Keratinocyte (primary cell): ENCODE data around the gene PROSER1. TPM values are rescaled to one million over a fixed set of nuclear protein-coding genes. Genes with fewer than 3 reads are reported as not detected.

ENCODE experiments used
- DNase-seq: peaks from one replicate; pipeline ENCODE4 v3.0.0-alpha.2; 2011; ENCODE audit warnings: low read depth, missing footprints, low spot score
- FAIRE-seq: peaks from 2 replicates; lab custom pipeline; 2011; peaks lifted over from hg19 to GRCh38; lab: Jason Lieb, UNC
- H2AFZ ChIP-seq: 2 replicates; pipeline ENCODE4 v1.6.0; 2012; ENCODE audit warnings: low read length, control low read depth, inconsistent platforms; ENCODE audit not compliant: control insufficient read depth
- H3K27ac ChIP-seq: 2 replicates; pipeline ENCODE4 v1.5.1; 2011; ENCODE audit warnings: low read length; ENCODE audit not compliant: control insufficient read depth, insufficient read depth
- H3K27me3 ChIP-seq: 3 replicates; pipeline ENCODE4 v1.6.0; 2011; ENCODE audit warnings: low read length; ENCODE audit not compliant: control insufficient read depth, insufficient read depth; ENCODE audit errors: extremely low read depth
- H3K36me3 ChIP-seq, 2 experiments: 2 replicates in 1 of 2; 3 replicates in 1 of 2; pipeline ENCODE4 v1.5.1; 2011; ENCODE audit warnings: low read length in 2 of 2, mild to moderate bottlenecking in 1 of 2; ENCODE audit not compliant: control insufficient read depth in 2 of 2, insufficient read depth in 2 of 2; ENCODE audit errors: extremely low read depth in 1 of 2
- H3K4me1 ChIP-seq: 3 replicates; pipeline ENCODE4 v1.5.1; 2011; ENCODE audit warnings: low read length; ENCODE audit not compliant: control insufficient read depth, insufficient read depth; ENCODE audit errors: extremely low read depth
- H3K4me2 ChIP-seq: 3 replicates; pipeline ENCODE4 v1.6.0; 2011; ENCODE audit warnings: low read depth, low read length; ENCODE audit not compliant: control insufficient read depth, insufficient read depth; ENCODE audit errors: extremely low read depth
- H3K4me3 ChIP-seq, 3 experiments: fragments of 200-600 bp in 1 of 3; sonication (generic) in 1 of 3; 2 replicates in 2 of 3; 3 replicates in 1 of 3; pipeline ENCODE4 v1.5.1; 2011 to 2016; ENCODE audit warnings: low read length in 3 of 3, mild to moderate bottlenecking in 3 of 3, control low read depth in 2 of 3, inconsistent platforms in 1 of 3, low read depth in 1 of 3, mixed read lengths in 1 of 3, mixed run types in 1 of 3, moderate library complexity in 1 of 3; ENCODE audit not compliant: control insufficient read depth in 2 of 3, insufficient read depth in 2 of 3; ENCODE audit errors: extremely low read depth in 1 of 3
- H3K79me2 ChIP-seq: 2 replicates; pipeline ENCODE4 v1.6.0; 2012; ENCODE audit warnings: low read length; ENCODE audit not compliant: control insufficient read depth, insufficient read depth
- H3K9ac ChIP-seq: 3 replicates; pipeline ENCODE4 v1.6.0; 2011; ENCODE audit warnings: low read length; ENCODE audit not compliant: control insufficient read depth, insufficient read depth; ENCODE audit errors: extremely low read depth
- H3K9me1 ChIP-seq: 3 replicates; pipeline ENCODE4 v1.6.0; 2011; ENCODE audit warnings: low read length; ENCODE audit not compliant: control insufficient read depth, insufficient read depth; ENCODE audit errors: extremely low read depth
- H3K9me3 ChIP-seq: 2 replicates; pipeline ENCODE4 v1.5.1; 2012; ENCODE audit warnings: low read depth, low read length; ENCODE audit not compliant: control insufficient read depth
- H4K20me1 ChIP-seq: 3 replicates; pipeline ENCODE4 v1.6.0; 2011; ENCODE audit warnings: low read length; ENCODE audit not compliant: control insufficient read depth, insufficient read depth; ENCODE audit errors: extremely low read depth
- EZH2 ChIP-seq: IDR thresholded peaks from one replicate; pipeline ENCODE4 v1.6.1; 2012; ENCODE audit warnings: inconsistent platforms, mild to moderate bottlenecking, low read length, moderate library complexity
- dilution Hi-C: fragments of 300-500 bp; cut with MboI; formaldehyde crosslinking; loops from one replicate; pipeline ENCODE4 v1.7.0; 2020; ENCODE audit warnings: low sequenced_read_pairs; ENCODE audit not compliant: extremely low pct_ligation_motif_present
- polyA plus RNA-seq, 5 experiments: library from polyadenylated mRNA; depleted of rRNA in 3 of 5; stranded (reverse) in 3 of 5; stranded (forward) in 1 of 5; unstranded in 1 of 5; fragments of >200 nt; gene quantifications; 1 replicate in 1 of 5; 2 replicates in 3 of 5; 3 replicates in 1 of 5; pipeline versions ENCODE4 v1.2.1 to v1.2.3, GENCODE V29; 2011 to 2012; ENCODE audit warnings: missing spikeins in 2 of 5, low read depth in 1 of 5, low replicate concordance in 1 of 5
- TF ChIP-seq, protein P1 (sequence below), 3 experiments: IDR thresholded peaks in 1 of 3; conservative IDR thresholded peaks in 1 of 3; optimal IDR thresholded peaks in 1 of 3; 2 replicates in 2 of 3; 3 replicates in 1 of 3; pipeline versions ENCODE3 to v1.5.1; 2011; ENCODE audit warnings: low read length in 3 of 3, mild to moderate bottlenecking in 3 of 3, moderate library complexity in 2 of 3, control low read depth in 1 of 3, inconsistent platforms in 1 of 3; ENCODE audit not compliant: insufficient read depth in 2 of 3; ENCODE audit errors: extremely low read depth in 1 of 3

Gene PROSER1
- polyA plus RNA-seq, 1 donor (not counting 4 experiments of a cell fraction or from before 2014, with no cell fraction given): 16.9 TPM

DNA sequence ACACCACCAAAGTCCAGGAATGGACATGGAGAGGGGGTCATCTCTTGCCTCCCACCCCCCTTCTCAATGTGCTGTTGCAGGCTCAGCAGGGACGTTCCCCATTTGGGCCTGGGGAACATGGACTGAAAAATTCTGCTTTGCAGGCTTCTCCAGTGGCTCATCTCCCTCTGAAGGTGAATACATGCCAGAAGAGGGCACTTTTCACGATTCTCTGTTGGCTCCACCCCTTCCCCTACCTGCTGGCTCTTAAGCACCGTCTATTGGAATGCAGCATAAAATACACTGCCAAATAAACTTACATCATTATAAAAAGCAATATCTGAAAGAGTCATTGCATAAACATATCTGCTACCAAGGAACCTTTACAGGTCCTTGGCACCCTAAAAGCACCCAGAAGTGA is 36.1 kb upstream of the PROSER1 start:
- no peak for FAIRE-seq
- dilution Hi-C loops: no loop called here
- Histone ChIP-seq H3K27me3 (peaks cover 6% of the 10 kb centered on the region), H3K4me3 (no peak overlapping the region), H3K9me3 (no peaks in the 10 kb centered on the region), H3K9me1 (no peaks in the 10 kb centered on the region), H3K4me1 (no peaks in the 10 kb centered on the region), H3K79me2 (no peaks in the 10 kb centered on the region), H2AFZ (no peak overlapping the region), H3K9ac (no peak overlapping the region), H3K36me3 (no peaks in the 10 kb centered on the region), H4K20me1 (no peaks in the 10 kb centered on the region), H3K4me2 (no peak overlapping the region), H3K27ac (no peak overlapping the region)
- DNase-seq: no peak
- no peak for TF ChIP-seq EZH2
- TF ChIP-seq, protein P1, sequence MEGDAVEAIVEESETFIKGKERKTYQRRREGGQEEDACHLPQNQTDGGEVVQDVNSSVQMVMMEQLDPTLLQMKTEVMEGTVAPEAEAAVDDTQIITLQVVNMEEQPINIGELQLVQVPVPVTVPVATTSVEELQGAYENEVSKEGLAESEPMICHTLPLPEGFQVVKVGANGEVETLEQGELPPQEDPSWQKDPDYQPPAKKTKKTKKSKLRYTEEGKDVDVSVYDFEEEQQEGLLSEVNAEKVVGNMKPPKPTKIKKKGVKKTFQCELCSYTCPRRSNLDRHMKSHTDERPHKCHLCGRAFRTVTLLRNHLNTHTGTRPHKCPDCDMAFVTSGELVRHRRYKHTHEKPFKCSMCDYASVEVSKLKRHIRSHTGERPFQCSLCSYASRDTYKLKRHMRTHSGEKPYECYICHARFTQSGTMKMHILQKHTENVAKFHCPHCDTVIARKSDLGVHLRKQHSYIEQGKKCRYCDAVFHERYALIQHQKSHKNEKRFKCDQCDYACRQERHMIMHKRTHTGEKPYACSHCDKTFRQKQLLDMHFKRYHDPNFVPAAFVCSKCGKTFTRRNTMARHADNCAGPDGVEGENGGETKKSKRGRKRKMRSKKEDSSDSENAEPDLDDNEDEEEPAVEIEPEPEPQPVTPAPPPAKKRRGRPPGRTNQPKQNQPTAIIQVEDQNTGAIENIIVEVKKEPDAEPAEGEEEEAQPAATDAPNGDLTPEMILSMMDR (optimal IDR thresholded peaks at IDR 0.05 in 1 of 3, IDR thresholded peaks at IDR 0.05 in 1 of 3, conservative IDR thresholded peaks at IDR 0.05 in 1 of 3; ENCODE audit: extremely low read depth in 1 of 3, insufficient read depth in 2 of 3, low read length in 3 of 3): peak in 1 of 3 experiments; percentile 33

DNA sequence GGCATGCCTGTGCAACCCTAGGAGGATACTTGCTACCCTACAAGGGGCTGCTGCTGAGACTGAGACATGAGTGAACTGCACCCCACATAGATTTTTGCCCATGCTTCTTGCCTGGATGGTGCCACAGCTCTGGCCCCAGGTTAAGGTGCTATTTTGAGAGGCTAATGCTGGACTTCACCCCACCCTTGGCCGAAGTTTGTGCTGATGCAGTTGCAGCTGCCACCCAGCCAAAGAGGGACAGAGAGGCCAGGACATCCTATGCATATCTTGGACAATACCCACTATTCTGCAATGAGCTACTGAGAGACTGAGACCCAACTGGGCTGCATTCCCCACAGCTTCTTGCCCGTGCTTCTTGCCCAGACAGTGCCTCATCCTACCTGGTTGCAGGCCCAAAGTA is 35.0 kb upstream of the PROSER1 start:
- dilution Hi-C loops: no loop called here

More for the DNA sequence above, 35.0 kb upstream of the PROSER1 start:
- Histone ChIP-seq H3K4me2 (no peak overlapping the region), H3K9me3 (no peaks in the 10 kb centered on the region), H3K9ac (no peak overlapping the region), H3K36me3 (no peaks in the 10 kb centered on the region), H3K27ac (no peak overlapping the region), H3K4me3 (no peak overlapping the region), H3K79me2 (no peaks in the 10 kb centered on the region), H3K9me1 (no peaks in the 10 kb centered on the region), H2AFZ (no peak overlapping the region), H4K20me1 (no peaks in the 10 kb centered on the region), H3K4me1 (no peaks in the 10 kb centered on the region), H3K27me3 (peaks cover 6% of the 10 kb centered on the region)
- TF ChIP-seq EZH2: no peak
- TF ChIP-seq, protein P1 (optimal IDR thresholded peaks at IDR 0.05 in 1 of 3, IDR thresholded peaks at IDR 0.05 in 1 of 3, conservative IDR thresholded peaks at IDR 0.05 in 1 of 3; ENCODE audit: extremely low read depth in 1 of 3, insufficient read depth in 2 of 3, low read length in 3 of 3): no peak
- DNase-seq (no peak), FAIRE-seq (no peak)
